H1 (cell line): ENCODE results near the gene NPNT.

ENCODE experiments used
- ATF3 ChIP-seq: IDR thresholded peaks from 2 replicates; pipeline ENCODE4 v1.6.1; 2011; ENCODE audit warnings: low read depth, mild to moderate bottlenecking, low read length; ENCODE audit not compliant: insufficient read depth
- CHD1 ChIP-seq: IDR thresholded peaks from 2 replicates; pipeline ENCODE4 v1.6.1; 2012; ENCODE audit warnings: low read depth, low read length, improper control_type of control experiment
- FOSL1 ChIP-seq: IDR thresholded peaks from 2 replicates; pipeline ENCODE4 v1.6.1; 2011; ENCODE audit warnings: mild to moderate bottlenecking, low read depth, low read length, moderate library complexity; ENCODE audit not compliant: insufficient read depth
- JUND ChIP-seq: IDR thresholded peaks from 2 replicates; pipeline ENCODE4 v1.6.1; 2011; ENCODE audit warnings: mild to moderate bottlenecking, improper control_type of control experiment, low read length
- MAFK ChIP-seq: IDR thresholded peaks from 2 replicates; pipeline ENCODE4 v1.6.1; 2012; ENCODE audit warnings: low read depth, mild to moderate bottlenecking, improper control_type of control experiment, low read length
- POLR2AphosphoS5 ChIP-seq: IDR thresholded peaks from 2 replicates; pipeline ENCODE4 v1.6.1; 2011; ENCODE audit warnings: low read depth, low read length
- RFX5 ChIP-seq: IDR thresholded peaks from 2 replicates; pipeline ENCODE4 v1.6.1; 2011; ENCODE audit warnings: low read depth, low read length, improper control_type of control experiment, borderline replicate concordance
- RXRA ChIP-seq: IDR thresholded peaks from 2 replicates; pipeline ENCODE4 v1.6.1; 2011; ENCODE audit warnings: low read depth, mild to moderate bottlenecking, low read length, moderate library complexity; ENCODE audit not compliant: insufficient read depth
- SIX5 ChIP-seq: IDR thresholded peaks from 2 replicates; pipeline ENCODE4 v1.6.1; 2011; ENCODE audit warnings: mild to moderate bottlenecking, low read depth, low read length
- TCF12 ChIP-seq: IDR thresholded peaks from 2 replicates; pipeline ENCODE4 v1.6.1; 2011; ENCODE audit warnings: low read depth, mild to moderate bottlenecking, low read length
- TF ChIP-seq, protein P1 (sequence below), 3 experiments: IDR thresholded peaks; 1 replicate in 2 of 3; 2 replicates in 1 of 3; pipeline versions ENCODE4 v1.5.1 to v1.6.1; 2011; ENCODE audit warnings: low read length in 3 of 3, mild to moderate bottlenecking in 3 of 3, inconsistent platforms in 2 of 3, low read depth in 1 of 3, moderate library complexity in 1 of 3; ENCODE audit not compliant: insufficient read depth in 1 of 3; ENCODE audit errors: control extremely low read depth in 1 of 3

- TF ChIP-seq CHD1 = no peak
- TF ChIP-seq JUND = no peak
- TF ChIP-seq, protein P1, sequence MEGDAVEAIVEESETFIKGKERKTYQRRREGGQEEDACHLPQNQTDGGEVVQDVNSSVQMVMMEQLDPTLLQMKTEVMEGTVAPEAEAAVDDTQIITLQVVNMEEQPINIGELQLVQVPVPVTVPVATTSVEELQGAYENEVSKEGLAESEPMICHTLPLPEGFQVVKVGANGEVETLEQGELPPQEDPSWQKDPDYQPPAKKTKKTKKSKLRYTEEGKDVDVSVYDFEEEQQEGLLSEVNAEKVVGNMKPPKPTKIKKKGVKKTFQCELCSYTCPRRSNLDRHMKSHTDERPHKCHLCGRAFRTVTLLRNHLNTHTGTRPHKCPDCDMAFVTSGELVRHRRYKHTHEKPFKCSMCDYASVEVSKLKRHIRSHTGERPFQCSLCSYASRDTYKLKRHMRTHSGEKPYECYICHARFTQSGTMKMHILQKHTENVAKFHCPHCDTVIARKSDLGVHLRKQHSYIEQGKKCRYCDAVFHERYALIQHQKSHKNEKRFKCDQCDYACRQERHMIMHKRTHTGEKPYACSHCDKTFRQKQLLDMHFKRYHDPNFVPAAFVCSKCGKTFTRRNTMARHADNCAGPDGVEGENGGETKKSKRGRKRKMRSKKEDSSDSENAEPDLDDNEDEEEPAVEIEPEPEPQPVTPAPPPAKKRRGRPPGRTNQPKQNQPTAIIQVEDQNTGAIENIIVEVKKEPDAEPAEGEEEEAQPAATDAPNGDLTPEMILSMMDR (IDR thresholded peaks at IDR 0.05; ENCODE audit: control extremely low read depth in 1 of 3, insufficient read depth in 1 of 3, low read depth in 1 of 3, low read length in 3 of 3) = no peak
- no peak for TF ChIP-seq RFX5
- TF ChIP-seq POLR2AphosphoS5 = no peak
- TF ChIP-seq TCF12 = no peak
- no peak for TF ChIP-seq RXRA
- no peak for TF ChIP-seq FOSL1
- TF ChIP-seq ATF3 = no peak
- TF ChIP-seq MAFK = no peak
- no peak for TF ChIP-seq SIX5
Observed at GRCh38 chr4:105978684-105979296, 83.5 kb downstream of the NPNT start.
